Measurements from ENCODE around the gene SLC22A13.
"Not testable (repeated sequence)": the region's sequence is repeated elsewhere in the genome, so short reads cannot be mapped to it uniquely, and the experiment has no call there.

The SLC22A13 gene

GRCh38 chr3:38306941-38307340 is 41.3 kb downstream of the SLC22A13 start:
- DNase-seq (ENCODE audit: low spot score): no peak

GRCh38 chr3:38307599-38307998 is 42.0 kb downstream of the SLC22A13 start:
- DNase-seq (ENCODE audit: low spot score): no peak

GRCh38 chr3:38308456-38308855 is 42.8 kb downstream of the SLC22A13 start:
- DNase-seq (ENCODE audit: low spot score): no peak

- no peak for DNase-seq (ENCODE audit: low spot score)
Observed at GRCh38 chr3:38311476-38311875, 45.9 kb downstream of the SLC22A13 start.

GRCh38 chr3:38311941-38312340 is 46.3 kb downstream of the SLC22A13 start:
- DNase-seq (ENCODE audit: low spot score): no peak

GRCh38 chr3:38312356-38312755 is 46.7 kb downstream of the SLC22A13 start:
- DNase-seq (ENCODE audit: low spot score): no peak

- no peak for DNase-seq (ENCODE audit: low spot score)
Observed at GRCh38 chr3:38313263-38313662, 47.7 kb downstream of the SLC22A13 start.

GRCh38 chr3:38313695-38314094 is 48.1 kb downstream of the SLC22A13 start:
- DNase-seq (ENCODE audit: low spot score): no peak

GRCh38 chr3:38314112-38314763 is 48.6 kb downstream of the SLC22A13 start:
- no peak for DNase-seq (ENCODE audit: low spot score)

- no peak for DNase-seq (ENCODE audit: low spot score)
Observed at GRCh38 chr3:38314764-38315487, 49.3 kb downstream of the SLC22A13 start.

- no peak for DNase-seq (ENCODE audit: low spot score)
Observed at GRCh38 chr3:38315488-38316230, 50.0 kb downstream of the SLC22A13 start.

- no peak for DNase-seq (ENCODE audit: low spot score)
Observed at GRCh38 chr3:38316356-38317191, 51.0 kb downstream of the SLC22A13 start.

GRCh38 chr3:38317192-38317759 is 51.7 kb downstream of the SLC22A13 start:
- no peak for DNase-seq (ENCODE audit: low spot score)

- DNase-seq (ENCODE audit: low spot score): no peak
Observed at GRCh38 chr3:38318766-38319671, 53.4 kb downstream of the SLC22A13 start.

- not testable (repeated sequence) for DNase-seq (ENCODE audit: low spot score)
Observed at GRCh38 chr3:38320638-38321037, 55.0 kb downstream of the SLC22A13 start.

GRCh38 chr3:38323060-38323459 is 57.4 kb downstream of the SLC22A13 start:
- no peak for DNase-seq (ENCODE audit: low spot score)

- DNase-seq (ENCODE audit: low spot score): no peak
Observed at GRCh38 chr3:38325256-38325655, 59.6 kb downstream of the SLC22A13 start.

GRCh38 chr3:38327335-38328009 is 61.9 kb downstream of the SLC22A13 start:
- DNase-seq (ENCODE audit: low spot score): no peak
